HepG2 (cell line): ENCODE results near the gene SENP5. TPM values are rescaled to one million over a fixed set of nuclear protein-coding genes. Genes with fewer than 3 reads are reported as not detected.

Source experiments
- FOXP1 ChIP-seq, 2 experiments: fragments of 450-650 bp in 1 of 2; IDR thresholded peaks; 2 replicates each; pipeline ENCODE4 v1.6.1; 2017 to 2018; ENCODE audit warnings: antibody characterized with exemption in 1 of 2
- LRRFIP1 ChIP-seq: sonication (generic); formaldehyde crosslinking; conservative IDR thresholded peaks from 2 replicates; pipeline ENCODE4 v1.4.0; 2020; ENCODE audit warnings: missing genetic modification reagents
- MIER3 ChIP-seq: IDR thresholded peaks from 2 replicates; pipeline ENCODE4 v1.6.1; 2016; ENCODE audit warnings: missing compliant biosample characterization, borderline replicate concordance
- PCBP2 ChIP-seq: fragments of 200-400 bp; formaldehyde crosslinking; optimal IDR thresholded peaks from 2 replicates; pipeline ENCODE3; 2018; ENCODE audit warnings: low read length, low read depth; ENCODE audit not compliant: poor library complexity, severe bottlenecking
- SMYD3 ChIP-seq: sonication (generic); formaldehyde crosslinking; IDR thresholded peaks from 2 replicates; pipeline ENCODE4 v1.8.1; 2023; ENCODE audit warnings: mild to moderate bottlenecking, missing genetic modification reagents
- TEAD3 ChIP-seq: optimal IDR thresholded peaks from 2 replicates; pipeline ENCODE3; 2016; ENCODE audit warnings: borderline replicate concordance
- ZEB1 ChIP-seq: IDR thresholded peaks from 2 replicates; pipeline ENCODE4 v1.6.1; 2012; ENCODE audit warnings: mild to moderate bottlenecking, low read depth, inconsistent platforms; ENCODE audit not compliant: insufficient replicate concordance
- ZFYVE20 ChIP-seq: sonication (generic); formaldehyde crosslinking; IDR thresholded peaks from 2 replicates; pipeline ENCODE4 v1.8.0; 2023; ENCODE audit warnings: low read depth, mild to moderate bottlenecking, moderate library complexity, missing genetic modification reagents, borderline replicate concordance
- ZNF136 ChIP-seq: sonication (generic); formaldehyde crosslinking; IDR thresholded peaks from 2 replicates; pipeline ENCODE4 v1.8.1; 2022; ENCODE audit warnings: low read depth, mild to moderate bottlenecking, moderate library complexity, missing genetic modification reagents
- ZNF253 ChIP-seq: sonication (generic); formaldehyde crosslinking; IDR thresholded peaks from 2 replicates; pipeline ENCODE4 v1.8.0; 2022; ENCODE audit warnings: mild to moderate bottlenecking, missing genetic modification reagents, borderline replicate concordance
- ZNF543 ChIP-seq: sonication (generic); formaldehyde crosslinking; IDR thresholded peaks from 2 replicates; pipeline ENCODE4 v1.4.0; 2020; ENCODE audit warnings: mild to moderate bottlenecking, missing genetic modification reagents
- ZNF572 ChIP-seq: sonication (generic); formaldehyde crosslinking; IDR thresholded peaks from 2 replicates; pipeline ENCODE4 v1.5.1; 2020; ENCODE audit warnings: mild to moderate bottlenecking, missing genetic modification reagents
- ZNF703 ChIP-seq: sonication (generic); formaldehyde crosslinking; IDR thresholded peaks from 2 replicates; pipeline ENCODE4 v1.5.1; 2020; ENCODE audit warnings: missing genetic modification reagents, mild to moderate bottlenecking, moderate library complexity, borderline replicate concordance
- ZNF878 ChIP-seq: sonication (generic); formaldehyde crosslinking; IDR thresholded peaks from 2 replicates; pipeline ENCODE4 v1.8.1; 2023; ENCODE audit warnings: mild to moderate bottlenecking, missing genetic modification reagents, moderate library complexity
- polyA plus RNA-seq, 8 experiments: library from polyadenylated mRNA; depleted of rRNA in 3 of 8; stranded (reverse) in 7 of 8; unstranded in 1 of 8; fragments of >200 nt; fragmentation: Illumina TruSeq in 4 of 8; extraction: Trizol in 4 of 8; gene quantifications; 2 replicates each; pipeline versions ENCODE4 v1.2.1 to v1.2.3, GENCODE V29; 2011 to 2016; ENCODE audit warnings: low read depth in 4 of 8, missing spikeins in 1 of 8, mixed read lengths in 1 of 8; ENCODE audit not compliant: insufficient read depth in 1 of 8
- total RNA-seq, 5 experiments: library from RNA; depleted of rRNA; stranded (reverse); fragments of >200 nt; fragmentation: Illumina TruSeq; extraction: Trizol; gene quantifications; 2 replicates each; pipeline ENCODE4 v1.2.3, GENCODE V29; 2016; ENCODE audit warnings: low read depth in 1 of 5
- TF ChIP-seq, protein P1 (sequence below): sonication (generic); formaldehyde crosslinking; IDR thresholded peaks from 2 replicates; pipeline ENCODE4 v1.4.0; 2020; ENCODE audit warnings: missing genetic modification reagents

The SENP5 gene
- total and polyA plus RNA-seq, 2 of the 13 experiments (the other 11 are each of a cell fraction or from before 2014, with no cell fraction given): 17.6 to 30.9 TPM

DNA sequence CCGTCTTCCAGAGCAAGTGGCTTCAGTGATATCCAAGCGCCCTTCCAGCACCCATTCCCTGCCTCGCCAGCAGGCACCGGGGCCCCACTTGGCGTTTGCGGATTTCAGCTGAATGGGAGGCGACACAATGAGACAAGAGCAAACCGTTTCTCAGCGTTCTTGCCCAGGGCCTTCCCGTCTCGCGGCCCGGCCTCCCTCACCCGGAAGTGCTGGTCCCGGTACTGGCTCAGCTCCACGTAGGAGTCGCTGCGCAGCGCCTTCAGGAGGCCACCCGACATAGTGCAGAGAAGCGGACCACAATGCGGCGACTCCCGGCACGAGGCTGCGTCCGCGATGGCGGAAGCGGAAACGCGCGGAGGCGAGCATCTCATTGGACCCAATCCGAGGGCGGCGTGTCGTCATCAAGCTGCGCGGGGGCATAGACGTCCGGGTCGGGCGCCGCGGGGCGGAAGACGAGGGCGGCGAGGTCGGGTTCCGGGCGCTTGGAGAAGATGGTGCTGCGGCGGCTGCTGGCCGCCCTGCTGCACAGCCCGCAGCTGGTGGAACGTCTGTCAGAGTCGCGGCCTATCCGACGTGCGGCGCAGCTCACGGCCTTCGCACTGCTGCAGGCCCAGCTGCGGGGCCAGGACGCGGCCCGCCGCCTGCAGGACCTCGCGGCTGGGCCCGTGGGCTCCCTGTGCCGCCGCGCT lies 74.7 kb downstream of the SENP5 start, which contains the start of gene NCBP2 (continued):
- TF ChIP-seq LRRFIP1 (CRISPR knock-in tag) (no peak), ZFYVE20 (CRISPR knock-in tag) (0 out of 2 replicates have a peak, but pooled peaks have one; percentile 74), ZNF253 (CRISPR knock-in tag) (no peak), ZNF136 (CRISPR knock-in tag) (peak; percentile 93), ZNF703 (CRISPR knock-in tag) (no peak; the same call in 1 of the 2 replicates), SMYD3 (CRISPR knock-in tag) (peak; percentile 22; the same call in 1 of the 2 replicates), MIER3 (CRISPR knock-in tag) (peak; percentile 90; the same call in 1 of the 2 replicates), ZNF878 (CRISPR knock-in tag) (0 out of 2 replicates have a peak, but pooled peaks have one; percentile 26), FOXP1 (IDR thresholded peaks at IDR 0.05) (no peak), FOXP1 (CRISPR knock-in tag; IDR thresholded peaks at IDR 0.05) (no peak), ZNF543 (peak; percentile 84), ZEB1 (no peak), PCBP2 (no peak), ZNF572 (CRISPR knock-in tag) (peak; percentile 89; the same call in 1 of the 2 replicates), TEAD3 (CRISPR knock-in tag) (peak; percentile 90)
- TF ChIP-seq, protein P1, sequence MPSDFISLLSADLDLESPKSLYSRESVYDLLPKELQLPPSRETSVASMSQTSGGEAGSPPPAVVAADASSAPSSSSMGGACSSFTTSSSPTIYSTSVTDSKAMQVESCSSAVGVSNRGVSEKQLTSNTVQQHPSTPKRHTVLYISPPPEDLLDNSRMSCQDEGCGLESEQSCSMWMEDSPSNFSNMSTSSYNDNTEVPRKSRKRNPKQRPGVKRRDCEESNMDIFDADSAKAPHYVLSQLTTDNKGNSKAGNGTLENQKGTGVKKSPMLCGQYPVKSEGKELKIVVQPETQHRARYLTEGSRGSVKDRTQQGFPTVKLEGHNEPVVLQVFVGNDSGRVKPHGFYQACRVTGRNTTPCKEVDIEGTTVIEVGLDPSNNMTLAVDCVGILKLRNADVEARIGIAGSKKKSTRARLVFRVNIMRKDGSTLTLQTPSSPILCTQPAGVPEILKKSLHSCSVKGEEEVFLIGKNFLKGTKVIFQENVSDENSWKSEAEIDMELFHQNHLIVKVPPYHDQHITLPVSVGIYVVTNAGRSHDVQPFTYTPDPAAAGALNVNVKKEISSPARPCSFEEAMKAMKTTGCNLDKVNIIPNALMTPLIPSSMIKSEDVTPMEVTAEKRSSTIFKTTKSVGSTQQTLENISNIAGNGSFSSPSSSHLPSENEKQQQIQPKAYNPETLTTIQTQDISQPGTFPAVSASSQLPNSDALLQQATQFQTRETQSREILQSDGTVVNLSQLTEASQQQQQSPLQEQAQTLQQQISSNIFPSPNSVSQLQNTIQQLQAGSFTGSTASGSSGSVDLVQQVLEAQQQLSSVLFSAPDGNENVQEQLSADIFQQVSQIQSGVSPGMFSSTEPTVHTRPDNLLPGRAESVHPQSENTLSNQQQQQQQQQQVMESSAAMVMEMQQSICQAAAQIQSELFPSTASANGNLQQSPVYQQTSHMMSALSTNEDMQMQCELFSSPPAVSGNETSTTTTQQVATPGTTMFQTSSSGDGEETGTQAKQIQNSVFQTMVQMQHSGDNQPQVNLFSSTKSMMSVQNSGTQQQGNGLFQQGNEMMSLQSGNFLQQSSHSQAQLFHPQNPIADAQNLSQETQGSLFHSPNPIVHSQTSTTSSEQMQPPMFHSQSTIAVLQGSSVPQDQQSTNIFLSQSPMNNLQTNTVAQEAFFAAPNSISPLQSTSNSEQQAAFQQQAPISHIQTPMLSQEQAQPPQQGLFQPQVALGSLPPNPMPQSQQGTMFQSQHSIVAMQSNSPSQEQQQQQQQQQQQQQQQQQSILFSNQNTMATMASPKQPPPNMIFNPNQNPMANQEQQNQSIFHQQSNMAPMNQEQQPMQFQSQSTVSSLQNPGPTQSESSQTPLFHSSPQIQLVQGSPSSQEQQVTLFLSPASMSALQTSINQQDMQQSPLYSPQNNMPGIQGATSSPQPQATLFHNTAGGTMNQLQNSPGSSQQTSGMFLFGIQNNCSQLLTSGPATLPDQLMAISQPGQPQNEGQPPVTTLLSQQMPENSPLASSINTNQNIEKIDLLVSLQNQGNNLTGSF (CRISPR knock-in tag): 0 out of 2 replicates have a peak, but pooled peaks have one; percentile 48
